Measurements from ENCODE around the gene COPS9.

- TF ChIP-seq CTCF (IDR thresholded peaks at IDR 0.05 in 2 of 3, conservative IDR thresholded peaks at IDR 0.05 in 1 of 3; ENCODE audit: control insufficient read depth in 2 of 3, extremely low read depth in 1 of 3, insufficient read depth in 1 of 3, low read depth in 3 of 3, low read length in 3 of 3) (no peak), EP300 (IDR thresholded peaks at IDR 0.05; ENCODE audit: borderline replicate concordance in 1 of 2, control insufficient read depth in 1 of 2, low read depth in 2 of 2, low read length in 2 of 2) (no peak), CEBPB (IDR thresholded peaks at IDR 0.05; ENCODE audit: borderline replicate concordance in 1 of 2, low read depth in 2 of 2, low read length in 2 of 2) (no peak), STAT1 (conservative IDR thresholded peaks at IDR 0.05) (no peak), JUNB (IDR thresholded peaks at IDR 0.05) (no peak), FOXM1 (IDR thresholded peaks at IDR 0.05; ENCODE audit: low read depth, low read length) (no peak)
These were observed 23.0 kb downstream of the COPS9 start for GRCh38 chr2:240112914-240113690.
